Cardiac fibroblast (primary cell): ENCODE data around the gene ATG5.
A peak's percentile ranks its signal among the peaks of the same experiment; 100 is the strongest.

ENCODE experiments used
- DNase-seq, 2 donors: peaks; one replicate each; pipeline versions ENCODE4 v3.0.0 to v3.0.0-alpha.2; 2010; ENCODE audit warnings: low read depth in 2 of 2
- H3K4me3 ChIP-seq, 2 donors: replicated peaks in 1 of 2; 1 replicate in 1 of 2; 2 replicates in 1 of 2; pipeline ENCODE4 v1.5.1; 2011; ENCODE audit warnings: low read depth in 2 of 2, low read length in 2 of 2, mild to moderate bottlenecking in 2 of 2, moderate library complexity in 1 of 2
- CTCF ChIP-seq: IDR thresholded peaks from one replicate; pipeline ENCODE4 v1.5.1; 2011; ENCODE audit warnings: low read depth, mild to moderate bottlenecking, low read length, inconsistent platforms

Gene ATG5

DNA sequence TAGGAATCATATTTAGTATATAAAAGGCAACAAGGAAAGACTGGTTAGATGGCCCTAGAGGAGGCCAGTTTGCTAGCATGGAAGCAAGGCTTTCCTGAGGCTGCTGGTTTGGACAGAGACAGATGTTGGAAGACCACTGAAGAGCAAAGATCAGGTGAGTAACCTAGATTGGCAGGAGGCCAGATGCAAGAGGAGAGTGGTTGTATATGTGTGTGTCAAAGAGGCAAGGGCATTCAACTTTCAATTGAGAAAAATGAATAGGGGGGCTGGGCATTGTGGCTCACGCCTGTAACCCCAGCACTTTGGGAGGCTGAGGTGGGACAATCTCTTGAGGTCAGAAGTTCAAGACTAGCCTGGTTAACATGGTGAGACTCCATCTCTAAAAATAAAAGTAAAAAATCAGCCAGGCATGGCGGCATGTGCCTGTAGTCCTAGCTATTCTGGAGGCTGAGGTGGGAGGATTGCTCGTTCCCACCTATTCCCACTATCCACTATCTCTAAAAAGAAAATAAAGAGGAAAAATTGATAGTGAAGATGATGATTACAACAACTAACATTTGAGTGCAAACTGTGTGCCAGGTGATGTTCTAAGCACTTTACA is 159.6 kb downstream of the ATG5 start:
- H3K4me3 ChIP-seq: no peak overlapping the region
- no peak for TF ChIP-seq CTCF
- peak in 1 of 2 donors; percentile 37 for DNase-seq

- no peak overlapping the region for H3K4me3 ChIP-seq
- TF ChIP-seq CTCF: no peak
- peak; percentile 90 to 95 for DNase-seq
These were observed 161.3 kb downstream of the ATG5 start for GRCh38 chr6:106163966-106164877.

DNA sequence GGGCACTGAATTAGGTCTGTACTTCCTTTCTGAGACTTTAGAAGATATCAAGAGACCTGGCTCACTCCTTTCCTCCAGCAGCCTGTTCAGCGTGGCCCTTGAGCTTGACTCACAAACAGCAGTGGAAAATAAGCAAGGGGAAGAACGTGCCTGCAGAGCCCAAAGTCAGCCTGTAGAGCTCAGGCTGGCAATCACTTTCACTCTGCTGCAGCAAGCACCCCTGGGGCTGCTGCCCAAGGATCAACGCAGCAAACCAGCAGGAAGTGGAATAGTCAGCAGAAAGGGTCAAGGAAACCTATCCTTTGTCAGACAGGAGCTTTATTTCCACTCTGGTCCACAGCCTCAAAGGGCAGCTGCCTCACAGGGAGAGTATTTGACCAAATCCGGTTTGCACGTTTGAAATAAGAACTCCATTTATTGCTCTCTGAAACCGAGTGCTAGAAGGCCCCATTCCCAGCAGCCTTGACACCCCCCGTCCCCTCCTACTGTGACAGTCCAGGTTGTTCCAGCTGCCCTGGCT is 162.1 kb downstream of the ATG5 start:
- no peak overlapping the region for H3K4me3 ChIP-seq

DNA sequence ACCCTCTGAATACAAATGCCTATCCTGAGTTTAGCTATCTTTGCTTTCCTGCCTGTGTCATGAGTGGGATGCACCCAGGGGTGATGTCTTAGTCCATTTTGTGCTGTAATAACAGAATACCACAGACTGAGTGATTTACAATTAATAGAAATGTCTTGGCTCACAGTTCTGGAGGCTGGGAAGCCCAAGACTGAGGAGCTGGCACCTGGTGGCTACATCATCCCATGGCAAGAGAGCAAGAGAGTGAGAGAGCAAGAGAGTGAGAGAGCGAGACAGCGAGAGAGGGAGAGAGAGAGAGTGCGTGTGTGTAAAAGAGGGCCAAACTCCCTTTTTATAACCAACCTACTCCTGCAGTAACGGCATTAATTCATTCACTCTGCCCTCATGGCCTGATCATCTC is 162.6 kb downstream of the ATG5 start:
- peak in 1 of 2 donors; percentile 19 for DNase-seq
- no peak overlapping the region for H3K4me3 ChIP-seq
- TF ChIP-seq CTCF: no peak

More for the DNA sequence above, 162.1 kb downstream of the ATG5 start:
- peak; percentile 77 to 79 for DNase-seq
- peak; percentile 23 for TF ChIP-seq CTCF

- H3K4me3 ChIP-seq: no peak overlapping the region
- TF ChIP-seq CTCF: no peak
- DNase-seq: no peak
These were observed 163.7 kb downstream of the ATG5 start for GRCh38 chr6:106161893-106162292.

DNA sequence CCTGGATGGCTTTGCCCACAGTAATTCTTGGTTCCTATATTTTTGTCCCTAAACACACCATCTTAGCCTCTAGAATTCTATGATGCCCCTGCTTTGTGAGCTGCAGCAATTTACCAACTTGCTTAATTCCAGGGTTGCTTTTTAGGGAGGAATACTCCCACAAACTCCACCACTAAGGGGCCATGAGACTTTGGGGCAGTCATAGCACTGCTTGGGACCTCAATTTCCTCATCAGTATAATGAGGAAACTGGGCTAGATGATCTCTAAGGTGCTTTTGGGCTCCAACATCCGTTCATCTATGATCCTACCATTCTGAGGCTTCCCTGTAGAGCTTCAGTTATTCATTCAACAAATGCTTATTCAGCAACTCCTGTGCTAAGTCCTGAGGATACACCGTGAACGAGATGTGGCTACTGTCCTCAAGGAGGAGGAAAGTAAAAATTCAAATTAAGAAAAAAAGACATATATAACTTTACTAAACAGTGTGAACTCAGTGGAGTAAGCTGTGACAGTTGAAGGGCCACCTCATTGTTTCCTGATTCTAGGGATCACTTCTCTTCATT is 164.2 kb downstream of the ATG5 start:
- H3K4me3 ChIP-seq: no peak overlapping the region
- TF ChIP-seq CTCF: no peak
- DNase-seq: no peak
